Muscle layer of duodenum (tissue), 2 donors: Measurements from ENCODE around the gene SMCO3.

Experiments used
- H3K27ac ChIP-seq: one replicate; pipeline ENCODE4 v1.7.0; 2013; ENCODE audit warnings: mild to moderate bottlenecking, low read length
- H3K27me3 ChIP-seq: one replicate; pipeline ENCODE4 v1.7.0; 2013; ENCODE audit warnings: low read depth, mild to moderate bottlenecking, control low read depth, low read length
- H3K36me3 ChIP-seq, 2 donors: one replicate each; pipeline ENCODE4 v1.7.0; 2013; ENCODE audit warnings: low read length in 2 of 2, control low read depth in 1 of 2, mild to moderate bottlenecking in 1 of 2; ENCODE audit not compliant: insufficient read depth in 2 of 2, control insufficient read depth in 1 of 2
- H3K4me1 ChIP-seq, 2 donors: one replicate each; pipeline ENCODE4 v1.7.0; 2013; ENCODE audit warnings: low read length in 2 of 2, mild to moderate bottlenecking in 2 of 2, control low read depth in 1 of 2, moderate library complexity in 1 of 2; ENCODE audit not compliant: insufficient read depth in 2 of 2, control insufficient read depth in 1 of 2
- H3K4me3 ChIP-seq, 2 donors: one replicate each; pipeline ENCODE4 v1.7.0; 2013; ENCODE audit warnings: low read length in 2 of 2, low read depth in 1 of 2, mild to moderate bottlenecking in 1 of 2
- H3K9me3 ChIP-seq, 2 donors: one replicate each; pipeline ENCODE4 v1.7.0; 2013; ENCODE audit warnings: low read length in 2 of 2, control low read depth in 1 of 2, mild to moderate bottlenecking in 1 of 2; ENCODE audit not compliant: control insufficient read depth in 1 of 2
- donor health status: healthy.

SMCO3 gene

DNA sequence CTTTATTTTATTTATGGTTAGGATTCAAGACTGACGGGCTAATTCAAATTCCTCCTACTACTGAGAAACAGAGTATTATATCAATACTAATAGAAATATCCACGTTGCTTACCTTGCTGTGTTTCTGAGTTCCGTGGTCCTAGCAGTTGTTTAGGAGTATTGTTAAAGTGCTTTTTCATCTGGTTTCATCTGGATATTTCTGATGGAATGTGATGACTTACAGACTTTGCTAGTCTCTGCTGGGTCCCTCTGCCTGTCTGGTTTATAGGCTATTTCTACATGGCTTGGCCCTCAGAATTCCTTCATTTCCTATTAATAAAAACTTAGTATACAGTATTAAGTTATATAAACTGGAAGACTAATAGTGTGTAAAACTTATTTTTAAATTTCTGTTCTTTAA lies at the start of gene SMCO3:
Gene SMCO3 (minus strand): TSS at position 169 of the 400 bp plus-strand sequence. CDS start 7,502 bp downstream, outside the sequence.
- Histone ChIP-seq H3K27ac (no peak within 1 kb of the TSS), H3K4me3 (no peak within 1 kb of the TSS), H3K36me3 (no peaks in the 10 kb centered on the region), H3K9me3 (no peaks in the 10 kb centered on the region), H3K27me3 (no peaks in the 10 kb centered on the region), H3K4me1 (peaks cover 0 to 3% of the 10 kb centered on the region in 2 donors)

DNA sequence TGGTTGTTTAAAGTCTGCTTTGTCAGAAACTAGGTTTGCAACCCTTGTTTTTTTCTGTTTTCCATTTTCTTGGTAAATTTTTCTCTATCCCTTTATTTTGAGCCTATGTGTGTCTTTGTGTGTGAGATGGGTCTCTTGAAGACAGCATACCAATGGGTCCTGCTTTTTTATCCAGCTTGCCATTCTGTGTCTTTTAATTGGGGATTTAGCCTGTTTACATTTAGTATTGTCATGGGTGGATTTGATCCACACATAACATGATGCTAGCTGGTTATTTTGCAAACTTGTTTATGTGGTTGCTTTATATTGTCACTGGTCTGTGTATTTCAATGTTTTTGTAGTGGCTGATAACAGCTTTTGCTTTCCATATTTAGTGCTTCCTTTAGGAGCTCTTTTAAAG lies 46.5 kb upstream of the SMCO3 start:
- no peak overlapping the region for H3K27ac ChIP-seq
- H3K36me3 ChIP-seq: no peaks in the 10 kb centered on the region

GRCh38 chr12:14858513-14858912 lies 44.5 kb upstream of the SMCO3 start:
- no peak overlapping the region for H3K4me3 ChIP-seq
- H3K27ac ChIP-seq: no peak overlapping the region
- no peaks in the 10 kb centered on the region for H3K4me1 ChIP-seq
- H3K36me3 ChIP-seq: no peaks in the 10 kb centered on the region
- no peaks in the 10 kb centered on the region for H3K27me3 ChIP-seq
- H3K9me3 ChIP-seq: peaks cover 0 to 8% of the 10 kb centered on the region in 2 donors

More for the DNA sequence above, 46.5 kb upstream of the SMCO3 start:
- Histone ChIP-seq H3K4me3 (no peak overlapping the region), H3K9me3 (peaks cover 0 to 8% of the 10 kb centered on the region in 2 donors), H3K27me3 (no peaks in the 10 kb centered on the region), H3K4me1 (no peaks in the 10 kb centered on the region)

GRCh38 chr12:14854586-14855183 lies 40.7 kb upstream of the SMCO3 start:
- Histone ChIP-seq H3K9me3 (no peaks in the 10 kb centered on the region), H3K4me3 (no peak overlapping the region), H3K27ac (no peak overlapping the region), H3K4me1 (no peaks in the 10 kb centered on the region), H3K36me3 (no peaks in the 10 kb centered on the region), H3K27me3 (no peaks in the 10 kb centered on the region)

DNA sequence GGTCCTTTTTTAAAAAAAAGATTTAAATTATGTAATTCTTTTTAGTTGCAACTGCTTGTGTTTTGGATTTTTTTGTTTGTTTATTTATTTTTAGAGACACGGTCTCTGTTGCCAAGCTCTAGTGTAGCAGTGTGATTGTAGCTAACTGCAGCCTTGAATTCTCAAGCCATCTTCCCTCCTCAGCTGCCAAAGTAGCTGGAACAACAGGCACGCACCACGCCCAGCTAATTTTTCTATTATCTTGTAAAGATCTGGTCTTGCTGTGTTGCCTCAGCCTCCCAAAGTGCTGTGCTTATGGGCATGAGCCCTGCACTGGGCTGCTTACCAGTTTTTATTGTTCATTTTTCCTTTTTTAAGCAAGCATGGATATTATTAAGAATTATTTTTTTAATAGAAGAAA lies 40.0 kb upstream of the SMCO3 start:
- Histone ChIP-seq H3K36me3 (no peaks in the 10 kb centered on the region), H3K4me3 (no peak overlapping the region), H3K27ac (no peak overlapping the region), H3K4me1 (no peaks in the 10 kb centered on the region), H3K9me3 (no peaks in the 10 kb centered on the region), H3K27me3 (no peaks in the 10 kb centered on the region)

GRCh38 chr12:14852880-14853279 lies 38.9 kb upstream of the SMCO3 start:
- no peaks in the 10 kb centered on the region for H3K36me3 ChIP-seq
- H3K27me3 ChIP-seq: no peaks in the 10 kb centered on the region
- no peak overlapping the region for H3K27ac ChIP-seq

GRCh38 chr12:14850929-14851663 lies 37.1 kb upstream of the SMCO3 start:
- H3K9me3 ChIP-seq: no peaks in the 10 kb centered on the region
- no peaks in the 10 kb centered on the region for H3K27me3 ChIP-seq
- no peaks in the 10 kb centered on the region for H3K36me3 ChIP-seq
- H3K4me3 ChIP-seq: no peak overlapping the region
- no peak overlapping the region for H3K27ac ChIP-seq
- no peaks in the 10 kb centered on the region for H3K4me1 ChIP-seq

More at GRCh38 chr12:14852880-14853279, 38.9 kb upstream of the SMCO3 start:
- Histone ChIP-seq H3K9me3 (no peaks in the 10 kb centered on the region), H3K4me1 (no peaks in the 10 kb centered on the region), H3K4me3 (no peak overlapping the region)

GRCh38 chr12:14849661-14850060 lies 35.7 kb upstream of the SMCO3 start:
- H3K9me3 ChIP-seq: no peaks in the 10 kb centered on the region
- no peak overlapping the region for H3K4me3 ChIP-seq
- H3K27me3 ChIP-seq: no peaks in the 10 kb centered on the region
- H3K27ac ChIP-seq: no peak overlapping the region
- H3K36me3 ChIP-seq: no peaks in the 10 kb centered on the region
- H3K4me1 ChIP-seq: peaks cover 0 to 5% of the 10 kb centered on the region in 2 donors

- Histone ChIP-seq H3K4me3 (no peak overlapping the region), H3K4me1 (peaks cover 0 to 17% of the 10 kb centered on the region in 2 donors), H3K36me3 (no peaks in the 10 kb centered on the region), H3K27ac (no peak overlapping the region), H3K9me3 (no peaks in the 10 kb centered on the region), H3K27me3 (no peaks in the 10 kb centered on the region)
Measured at GRCh38 chr12:14846876-14847580, 33.0 kb upstream of the SMCO3 start.

GRCh38 chr12:14846042-14846587 lies 32.1 kb upstream of the SMCO3 start:
- Histone ChIP-seq H3K4me1 (peaks cover 0 to 23% of the 10 kb centered on the region in 2 donors), H3K9me3 (no peaks in the 10 kb centered on the region), H3K27me3 (no peaks in the 10 kb centered on the region), H3K27ac (no peak overlapping the region), H3K4me3 (no peak overlapping the region), H3K36me3 (no peaks in the 10 kb centered on the region)

GRCh38 chr12:14845350-14845750 lies 31.4 kb upstream of the SMCO3 start:
- Histone ChIP-seq H3K27ac (no peak overlapping the region), H3K27me3 (no peaks in the 10 kb centered on the region), H3K9me3 (no peaks in the 10 kb centered on the region), H3K36me3 (no peaks in the 10 kb centered on the region), H3K4me3 (no peak overlapping the region), H3K4me1 (peaks cover 0 to 23% of the 10 kb centered on the region in 2 donors)
